HG03520 (cell line): ENCODE measurements around the gene TSPAN9.

Experiments used
- ATAC-seq: cut with Tn5 transposase; IDR thresholded peaks from one replicate; pipeline ENCODE4 v1.9.1; 2021; ENCODE audit warnings: mild to moderate bottlenecking, moderate library complexity; ENCODE audit not compliant: unreplicated experiment

Gene TSPAN9

DNA sequence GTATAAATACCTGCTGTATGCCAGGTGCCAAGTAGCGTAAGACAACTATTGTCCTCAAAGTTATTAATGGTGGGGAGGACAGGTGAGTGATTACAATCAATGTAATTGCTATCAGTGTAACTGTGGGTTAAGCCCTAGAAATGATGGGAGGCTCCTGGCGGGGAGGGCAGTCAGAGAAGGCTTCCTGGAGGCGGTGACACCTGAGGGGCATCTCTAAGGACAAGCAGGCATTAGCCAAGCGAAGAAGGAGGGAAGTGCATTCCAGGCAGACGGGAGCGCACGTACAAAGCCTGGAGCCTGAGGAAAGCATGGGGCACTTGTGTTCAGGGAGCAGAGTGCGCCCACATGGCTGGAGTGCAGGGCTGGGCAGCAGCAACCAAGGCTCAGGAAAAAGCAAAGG, 230.9 kb downstream of the TSPAN9 start:
- ATAC-seq = no peak

DNA sequence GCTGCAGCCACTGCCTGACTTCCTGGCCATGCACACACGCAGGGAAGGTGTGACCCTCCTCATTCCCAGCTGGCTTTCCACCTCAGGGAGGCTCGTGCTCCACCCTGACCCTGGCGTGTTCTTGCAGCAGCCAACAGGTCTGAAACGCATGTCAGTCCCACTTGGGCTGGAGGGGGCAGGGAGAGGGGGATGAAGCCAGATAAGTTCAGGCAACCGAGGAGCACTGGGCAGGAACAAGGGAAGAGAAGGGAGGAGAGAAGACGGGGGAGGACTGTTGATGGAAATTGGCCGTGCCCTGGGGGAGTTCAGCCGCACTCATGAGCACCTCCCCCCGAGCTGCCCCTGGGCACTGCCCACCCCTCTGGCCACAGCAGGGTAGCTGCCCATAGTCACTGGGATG, 231.4 kb downstream of the TSPAN9 start:
- no peak for ATAC-seq

DNA sequence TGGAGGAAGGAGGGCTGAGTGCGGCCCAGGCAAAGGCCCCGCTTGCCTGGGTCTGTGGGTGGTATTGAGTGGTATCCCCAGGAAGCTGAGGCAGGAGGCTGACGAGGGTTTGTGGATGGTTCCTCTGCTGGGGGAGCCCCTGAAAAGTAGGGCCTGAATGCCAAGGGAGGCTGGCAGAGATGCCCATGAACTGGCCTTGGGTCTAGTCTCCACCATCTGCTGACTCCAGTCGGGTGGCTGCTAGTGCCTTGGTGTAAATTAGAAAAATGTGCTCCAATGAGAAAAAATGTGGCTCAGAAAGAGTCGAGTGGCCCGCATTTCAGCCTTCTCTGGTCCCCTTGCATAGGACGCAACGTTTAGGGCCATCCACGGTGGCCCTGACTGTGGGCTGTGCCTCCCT, 232.6 kb downstream of the TSPAN9 start:
- no peak for ATAC-seq

DNA sequence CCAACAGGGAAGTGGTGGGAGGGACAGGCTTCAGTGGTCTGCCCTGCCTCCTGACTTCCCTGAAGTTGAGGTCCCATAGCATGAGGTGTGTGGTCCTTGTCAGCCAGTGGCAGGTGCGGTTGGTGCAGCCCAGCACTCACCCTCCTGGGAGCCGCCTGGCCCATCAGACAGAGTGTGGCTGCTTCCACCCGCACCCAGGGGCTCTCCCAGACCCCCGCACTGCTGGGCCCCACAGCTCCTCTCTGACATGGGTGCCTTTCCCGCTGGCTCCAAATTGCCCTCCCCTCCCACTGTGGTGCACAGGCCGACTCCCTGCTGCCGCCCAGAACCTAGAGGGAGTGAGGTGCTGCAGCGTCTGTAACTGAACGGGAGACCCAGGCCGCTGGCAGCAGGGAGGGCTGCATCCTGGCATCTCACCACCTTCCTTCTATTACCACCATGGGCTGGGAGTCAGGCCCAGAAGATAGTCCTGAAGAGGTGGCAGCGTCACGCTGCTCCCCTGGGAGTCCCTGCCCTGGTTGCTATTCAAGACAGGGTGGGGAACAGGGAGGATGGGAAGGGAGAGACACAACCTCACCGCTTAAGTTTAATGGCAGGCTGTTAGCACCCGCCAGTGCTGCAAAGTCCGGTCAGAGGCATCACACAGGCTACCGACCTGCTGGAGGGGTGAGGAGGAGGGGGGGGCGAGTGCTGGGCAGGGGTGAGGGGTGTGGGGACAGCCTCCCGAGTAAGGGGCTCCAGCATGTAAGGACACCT, 233.3 kb downstream of the TSPAN9 start:
- no peak for ATAC-seq

DNA sequence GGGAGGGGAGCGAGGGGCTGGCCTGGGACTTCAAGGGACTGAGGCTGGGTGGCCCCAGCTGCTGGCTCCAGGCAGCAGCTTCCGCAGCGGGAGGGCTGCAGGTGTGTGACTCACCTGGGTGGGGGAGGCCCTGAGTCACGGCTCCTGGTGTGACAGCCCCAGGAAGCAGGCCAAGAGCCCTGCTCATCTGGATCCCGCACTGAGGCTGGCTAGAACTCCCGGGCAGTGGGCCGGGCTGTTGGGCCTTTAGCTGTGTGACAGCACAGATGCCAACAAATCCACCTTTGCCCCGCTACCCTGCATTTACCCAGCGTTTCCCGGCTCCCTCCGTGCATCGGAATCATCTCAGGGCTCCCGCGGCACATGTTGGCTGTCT, 233.8 kb downstream of the TSPAN9 start:
- ATAC-seq = no peak

DNA sequence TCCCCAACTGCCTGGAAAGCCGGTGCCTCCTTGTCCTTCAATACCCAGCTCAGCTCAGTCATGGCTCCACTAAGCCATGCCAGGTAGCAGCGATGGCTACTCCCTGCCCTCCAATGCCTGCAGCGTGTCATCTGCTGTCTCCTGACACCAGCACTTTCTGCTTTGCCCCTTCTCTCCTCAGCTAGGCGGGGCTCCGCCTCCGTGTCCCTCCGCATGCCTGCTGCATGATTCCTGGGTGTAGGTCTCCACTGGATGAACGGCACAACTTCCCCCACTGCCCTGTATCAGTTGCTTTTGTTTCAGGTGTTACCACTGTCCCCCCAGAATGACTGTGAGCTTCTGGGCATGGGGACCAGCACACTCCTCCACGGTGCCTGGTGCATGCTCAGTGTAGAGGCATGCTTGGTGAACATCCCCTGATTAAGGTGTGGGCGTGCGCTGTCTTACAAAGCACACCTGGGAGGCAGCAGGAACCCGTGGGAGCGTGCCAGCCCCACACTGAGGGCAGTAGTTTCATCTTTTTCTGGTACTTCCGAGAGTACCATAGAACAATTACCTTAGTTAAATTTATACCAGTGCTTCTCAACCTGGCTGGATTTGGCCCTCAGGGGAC, 234.4 kb downstream of the TSPAN9 start:
- ATAC-seq = no peak

DNA sequence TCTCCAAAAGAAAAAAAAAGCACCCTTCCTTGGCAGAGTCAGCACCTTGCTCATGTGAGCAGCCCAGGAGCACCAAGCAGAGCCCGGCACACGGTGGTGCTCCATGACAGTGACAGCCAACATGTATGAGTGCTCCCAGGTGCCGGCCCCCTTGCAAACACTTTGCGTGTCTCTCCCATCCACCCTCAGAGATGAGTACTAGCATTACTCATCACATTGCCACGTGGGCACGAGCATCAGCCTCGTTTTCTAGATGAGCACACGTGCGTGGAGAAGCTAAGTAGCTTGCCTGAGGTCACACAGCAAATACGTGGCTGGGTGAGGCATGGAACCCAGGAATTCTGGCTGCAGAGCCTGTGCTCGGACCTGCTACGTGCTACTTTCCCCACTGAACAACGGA, 235.9 kb downstream of the TSPAN9 start:
- no peak for ATAC-seq

DNA sequence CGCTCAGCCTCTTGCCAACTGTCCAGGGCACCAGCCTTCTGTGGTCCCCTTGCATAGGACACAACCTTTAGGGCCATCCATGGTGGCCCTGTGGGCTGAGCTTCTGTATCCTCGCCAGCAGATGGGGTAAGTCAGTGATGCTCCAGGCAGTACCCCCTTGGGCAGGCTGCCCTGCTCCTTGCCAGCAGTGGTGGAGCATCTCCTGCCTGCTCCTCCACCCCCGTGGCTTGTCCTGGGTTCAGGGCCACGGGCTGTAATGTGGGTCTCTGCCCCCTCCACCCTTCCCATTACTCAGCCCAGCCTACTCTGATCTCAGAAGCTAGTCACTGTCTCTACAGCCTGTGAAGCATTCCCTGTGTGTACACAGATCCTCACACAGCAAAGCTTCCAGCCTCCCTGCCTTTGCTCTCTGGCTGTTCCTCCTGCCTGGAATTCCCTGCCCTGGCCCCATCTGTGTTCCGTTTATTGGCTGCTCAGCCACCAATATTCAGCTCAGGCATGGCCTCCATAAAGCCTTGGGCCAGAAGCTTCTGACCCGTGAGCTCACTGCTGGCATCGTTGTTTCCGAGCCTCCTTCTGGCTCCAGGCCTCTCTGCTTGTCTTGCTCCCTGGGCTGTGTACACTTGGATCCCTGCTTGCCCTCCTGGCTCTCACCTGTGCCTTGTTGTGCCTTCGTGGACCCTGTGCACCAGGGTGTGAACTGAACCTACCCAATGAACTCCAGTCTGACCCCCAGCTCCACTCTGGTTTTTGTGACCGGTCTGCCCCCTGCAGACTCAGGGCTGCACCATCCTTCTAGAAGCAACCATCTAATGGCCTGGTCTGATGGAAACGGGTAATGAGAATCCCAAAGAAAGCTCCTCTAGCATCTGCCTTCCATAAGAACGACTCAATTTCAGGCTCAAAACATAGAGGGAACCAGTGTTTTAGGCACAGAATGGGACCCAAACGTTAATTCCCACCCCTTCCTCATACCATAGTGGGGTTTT, 236.8 kb downstream of the TSPAN9 start:
- no peak for ATAC-seq

DNA sequence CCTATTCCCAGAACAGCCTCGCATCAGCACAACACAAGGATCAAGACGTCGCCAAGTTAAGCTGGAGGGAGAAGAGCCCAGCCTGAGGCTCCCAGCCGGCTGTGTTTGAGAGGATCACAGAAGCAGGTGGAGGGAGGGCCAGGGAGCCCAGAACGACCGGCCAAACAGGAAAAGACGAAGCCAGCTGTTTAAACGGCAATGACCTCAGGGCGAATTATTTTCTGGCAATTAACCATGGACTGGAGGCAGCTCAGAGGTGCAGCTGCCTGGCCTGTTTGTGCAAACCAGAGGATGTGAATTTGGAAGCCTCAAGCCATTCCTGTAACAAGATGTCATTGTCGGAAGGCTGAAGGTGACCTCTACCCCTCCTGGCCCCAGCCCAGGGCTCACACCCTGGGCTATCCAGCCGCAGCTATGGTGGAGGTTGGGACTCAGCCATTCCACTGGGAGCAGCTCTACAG, 238.1 kb downstream of the TSPAN9 start:
- no peak for ATAC-seq

DNA sequence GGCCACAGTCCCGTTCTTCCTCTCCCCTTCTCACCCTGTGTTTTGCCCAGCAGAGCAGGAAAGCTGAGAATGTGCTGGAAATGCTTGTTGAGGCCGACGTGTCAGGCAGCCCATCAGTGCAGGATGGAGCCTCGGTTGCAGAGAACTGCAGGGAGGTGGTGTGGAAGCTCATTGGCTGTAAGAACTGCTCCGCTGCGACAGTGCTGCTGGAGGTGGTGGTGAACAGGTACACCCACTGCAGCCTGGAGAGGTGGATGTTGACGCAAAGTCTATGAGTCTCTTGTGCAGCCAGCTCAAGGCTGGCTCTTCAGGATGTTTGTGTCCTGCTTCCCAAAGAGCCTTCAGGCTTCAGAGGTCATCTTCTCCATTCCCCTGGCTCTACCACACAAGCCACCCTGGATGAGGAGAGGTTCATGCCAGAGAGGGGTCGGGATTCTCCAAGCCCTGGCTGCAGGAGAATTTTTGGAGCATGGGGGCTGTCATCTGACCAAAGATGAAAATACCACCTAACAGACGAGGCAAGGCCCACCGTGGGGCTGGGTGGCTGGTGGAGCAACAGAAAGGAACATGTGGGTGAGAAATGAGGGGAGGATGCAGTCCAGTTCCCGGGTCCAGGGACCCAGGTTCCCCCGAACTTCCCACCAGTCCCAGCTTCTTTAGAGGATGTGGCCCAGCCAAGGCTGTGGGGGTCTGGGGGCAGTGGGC, 239.7 kb downstream of the TSPAN9 start:
- no peak for ATAC-seq

DNA sequence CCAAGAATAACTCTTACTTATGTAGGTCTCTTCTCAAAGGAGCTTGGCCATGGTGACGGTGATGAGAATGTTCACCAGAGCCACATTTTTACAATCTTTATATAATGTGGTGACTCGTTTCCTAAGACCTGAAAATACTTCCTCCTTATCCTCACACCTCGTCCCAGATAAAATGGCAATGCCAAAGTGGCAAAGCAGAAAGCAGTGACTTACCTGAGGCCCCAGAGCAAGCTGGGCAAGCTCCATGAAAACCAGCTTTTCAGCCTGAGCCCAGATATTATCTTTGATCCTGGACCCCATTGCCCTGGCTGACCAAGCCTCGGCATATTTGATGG, 240.3 kb downstream of the TSPAN9 start:
- no peak for ATAC-seq

DNA sequence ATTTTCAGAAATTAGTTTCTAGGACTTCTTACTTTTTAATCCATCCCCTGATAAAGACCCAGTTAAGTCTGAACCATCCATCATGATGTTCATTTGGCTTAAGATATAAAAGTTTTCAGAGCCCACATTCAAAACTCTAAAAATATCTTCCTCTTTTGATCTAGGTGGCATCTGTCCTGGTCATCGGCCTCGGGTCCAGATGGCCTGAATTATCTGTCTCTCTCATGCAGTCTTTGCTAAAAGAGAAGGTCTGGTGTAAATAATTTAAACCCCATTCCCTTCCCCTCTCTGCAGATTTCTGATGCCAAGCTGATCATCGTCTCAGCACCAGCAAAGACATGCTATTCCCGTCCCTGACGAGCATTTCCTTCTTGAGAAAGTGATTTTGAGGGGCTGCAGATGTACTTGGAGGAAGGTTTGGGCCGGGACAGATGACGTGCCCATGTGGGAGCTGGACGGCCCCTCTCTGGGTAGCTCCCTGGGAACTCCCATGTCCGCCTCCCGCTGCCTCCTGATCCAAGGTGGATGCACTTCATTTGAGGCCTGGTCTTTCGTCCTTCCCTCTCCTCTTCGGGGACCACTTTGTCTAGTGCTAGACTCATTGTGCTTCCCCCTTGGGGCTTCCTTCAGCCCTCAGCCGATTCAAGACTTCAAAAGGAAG, 240.8 kb downstream of the TSPAN9 start:
- ATAC-seq = no peak

DNA sequence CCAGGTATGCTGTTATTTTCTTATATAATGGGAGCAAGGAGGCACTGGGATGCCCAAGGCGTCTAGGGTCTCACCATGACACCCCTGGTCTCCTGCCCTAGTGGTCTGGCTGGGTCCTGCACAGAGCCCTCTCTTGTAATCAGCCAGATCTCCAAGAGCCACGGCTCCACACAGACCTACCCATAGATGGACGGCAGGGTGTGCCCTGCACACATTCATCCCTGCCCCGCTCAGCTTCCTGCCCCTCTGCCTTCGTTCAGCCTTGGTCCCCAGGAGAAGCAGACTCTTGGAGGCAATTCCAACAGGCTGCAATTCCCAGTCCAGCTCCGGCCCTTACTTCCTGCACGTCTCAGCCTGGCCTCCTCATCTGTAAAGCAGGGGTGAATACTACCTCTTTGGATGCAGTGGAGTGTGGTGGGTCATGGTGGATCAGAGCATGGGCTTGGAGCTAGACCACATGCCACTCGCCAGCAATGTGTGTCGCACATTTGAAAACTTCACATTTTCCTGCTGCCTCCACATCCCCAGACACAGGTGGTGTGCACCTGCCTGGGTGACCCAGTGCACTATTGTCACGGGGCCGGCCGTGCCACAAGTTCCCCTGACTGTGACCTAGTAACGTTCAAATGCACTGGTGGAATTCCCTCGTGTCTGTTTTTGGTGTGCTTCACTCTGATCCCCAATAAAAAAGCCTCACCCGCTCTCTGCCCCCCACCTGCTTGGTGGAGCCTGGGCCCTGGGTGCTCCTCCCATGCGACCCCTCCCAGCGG, 242.7 kb downstream of the TSPAN9 start:
- ATAC-seq = no peak

DNA sequence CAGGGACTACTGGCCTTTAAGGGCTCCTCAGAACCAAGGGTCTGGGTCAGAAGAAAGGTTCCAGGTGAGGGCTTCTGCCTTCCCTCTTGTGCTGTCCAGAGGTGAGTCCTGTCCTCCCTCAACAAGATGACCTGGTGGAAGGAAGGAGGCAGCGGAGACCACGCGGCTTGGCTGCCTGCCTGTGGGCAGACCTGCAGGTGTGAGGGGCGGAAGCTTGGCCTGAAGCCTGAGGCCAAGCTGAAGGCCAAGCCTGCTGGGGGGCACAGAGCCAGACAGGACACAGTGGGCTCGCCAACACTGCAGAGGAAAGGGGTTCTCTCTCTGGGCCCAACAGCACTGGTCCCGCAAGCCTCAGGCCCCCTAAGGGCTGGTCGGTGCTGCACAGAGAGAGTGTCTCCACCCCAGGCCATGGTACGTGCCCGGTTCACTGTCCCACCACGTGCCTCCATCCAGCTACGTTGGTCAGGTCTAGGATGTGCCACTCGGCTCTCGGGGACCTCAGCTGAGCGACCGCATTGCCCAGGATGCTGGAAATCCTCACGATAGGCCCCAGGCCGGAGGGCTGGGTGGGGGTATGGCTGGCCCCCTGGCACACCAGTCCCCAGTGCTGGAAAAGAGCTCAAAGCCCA, 243.8 kb downstream of the TSPAN9 start:
- no peak for ATAC-seq

DNA sequence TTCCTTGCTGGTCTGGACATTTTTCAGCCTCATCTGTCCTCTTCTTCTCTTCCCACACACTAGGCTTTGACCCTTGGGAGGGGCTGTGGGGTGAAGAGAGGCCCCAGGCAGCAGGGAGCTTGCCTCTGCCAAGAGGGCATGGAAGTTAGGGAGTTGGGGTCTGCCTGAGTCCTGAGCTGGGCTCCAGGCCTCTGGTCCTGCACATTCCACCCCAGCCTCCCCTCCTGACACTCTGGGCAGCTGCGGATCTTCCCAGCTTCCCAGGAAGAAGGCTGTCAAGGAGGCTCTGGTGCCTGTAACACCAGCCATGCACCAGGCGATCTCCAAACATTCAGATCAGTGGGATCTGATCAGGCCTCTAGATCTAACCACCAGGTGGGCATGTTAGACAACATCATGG, 244.7 kb downstream of the TSPAN9 start:
- ATAC-seq = no peak

DNA sequence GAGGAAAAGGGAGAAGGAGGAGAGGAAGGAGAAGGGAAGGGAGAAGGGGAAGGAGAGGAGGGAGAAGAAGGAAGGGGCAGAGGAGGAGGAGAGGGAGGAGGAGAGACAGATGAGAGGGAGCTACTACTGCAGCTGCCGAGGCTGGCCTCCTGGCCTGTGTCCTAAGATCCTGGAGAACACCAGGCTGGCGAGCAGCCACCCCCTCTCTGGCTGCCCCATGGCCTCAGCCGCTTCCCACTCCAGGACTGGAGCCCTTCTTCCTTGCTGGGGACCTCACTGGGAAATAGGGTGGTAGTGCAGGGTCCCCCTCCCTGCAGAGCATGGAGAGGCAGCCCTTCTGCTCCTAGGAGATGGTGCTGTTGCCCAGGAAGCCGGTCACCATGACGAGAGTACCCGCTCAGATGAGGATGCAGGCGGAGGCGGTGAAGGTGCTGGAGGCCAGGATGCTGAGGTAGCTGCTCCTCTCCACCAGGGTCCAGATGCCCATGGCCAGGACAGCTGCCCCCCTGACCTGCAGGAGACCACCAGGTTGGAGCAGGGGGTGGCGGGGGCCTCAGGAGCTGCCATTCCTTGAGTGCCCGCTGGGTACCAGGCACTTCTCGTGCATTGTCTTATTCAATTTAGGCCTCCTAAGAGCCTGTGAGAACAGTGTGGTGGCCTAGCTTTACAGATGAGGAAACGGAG, 246.0 kb downstream of the TSPAN9 start:
- ATAC-seq = no peak

DNA sequence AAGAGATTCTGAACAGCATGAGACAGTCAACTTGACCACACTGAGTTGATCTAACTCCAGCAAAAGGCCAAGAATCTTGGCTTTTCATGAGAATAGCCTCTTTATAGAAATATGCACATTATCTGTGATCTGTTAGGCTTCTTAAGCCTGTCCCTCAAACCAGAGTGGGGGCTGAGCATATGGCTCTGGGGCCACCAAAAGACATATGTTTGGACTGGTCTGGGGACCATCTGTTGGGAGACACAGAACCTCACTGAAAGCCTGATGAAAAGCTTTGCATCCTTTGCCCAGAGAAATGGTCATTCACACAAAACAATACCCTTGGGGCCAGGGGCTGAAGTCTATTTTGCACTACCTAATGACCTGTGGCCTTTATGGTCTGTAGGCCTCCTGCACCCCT, 248.6 kb downstream of the TSPAN9 start:
- ATAC-seq = no peak

DNA sequence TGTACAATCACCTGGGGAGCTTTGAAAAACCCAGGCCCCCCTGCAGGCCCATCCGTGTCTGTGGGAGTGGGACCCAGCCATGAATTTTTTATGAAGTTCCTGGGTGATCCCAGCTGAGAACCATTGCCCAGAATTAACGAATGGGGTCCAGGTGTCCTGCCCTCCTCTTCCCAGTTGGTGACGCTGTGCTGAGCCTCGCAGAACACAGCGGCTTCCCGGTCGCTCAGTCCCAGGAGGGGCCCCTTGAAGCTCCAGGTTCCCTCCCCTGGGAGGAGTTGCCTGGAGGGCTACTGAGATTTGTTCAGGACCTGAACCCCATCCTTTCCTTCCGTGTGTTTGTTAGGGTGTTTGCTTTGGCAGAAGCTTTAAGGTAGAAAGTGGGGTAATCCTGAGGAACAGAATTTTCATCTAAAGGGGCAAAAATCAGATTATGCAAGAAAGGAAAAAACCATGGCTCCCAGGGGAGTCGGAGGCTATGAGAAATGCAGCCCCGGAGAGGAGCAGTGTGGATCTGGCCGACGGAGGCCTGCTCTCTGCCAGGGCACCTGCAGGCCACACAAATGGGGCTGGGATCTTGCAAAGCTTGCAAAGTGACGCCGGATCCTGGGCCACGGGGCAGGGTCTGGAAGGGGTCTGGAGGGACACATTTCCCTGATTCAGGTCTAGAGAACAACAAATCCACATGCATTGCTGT, 249.1 kb downstream of the TSPAN9 start:
- ATAC-seq = no peak
